HCT116 (cell line): ENCODE data around the gene TMEM119. TPM values are rescaled to one million over a fixed set of nuclear protein-coding genes. Genes with fewer than 3 reads are reported as not detected.
"Not testable (repeated sequence)": the region's sequence is repeated elsewhere in the genome, so short reads cannot be mapped to it uniquely, and the experiment has no call there.

Experiments
- ATAC-seq: fragments of 200-7000 bp; cut with Tn5 transposase; 2 replicates; pipeline ENCODE4 v1.9.1; 2020; ENCODE audit warnings: mild to moderate bottlenecking, moderate library complexity
- BruUV-seq: library from RNA; stranded (reverse); fragments of 400-500 nt; replicated peaks from 2 replicates; lab custom pipeline; 2021; lab: Mats Ljungman, UMichigan
- CTCF ChIA-PET: fragments of 300-600 bp; sonication (Branson Sonifier 250); formaldehyde crosslinking; loops from one replicate; lab custom pipeline; 2021; ENCODE audit warnings: antibody characterized with exemption; lab: Charles Lee
- POLR2A ChIA-PET: fragments of 300-600, 350-600 bp; sonication (Branson Sonifier 250); formaldehyde crosslinking; loops from one replicate; lab custom pipeline; 2021; ENCODE audit warnings: antibody characterized with exemption; lab: Charles Lee
- RAD21 ChIA-PET, 2 experiments: fragments of 300-600 bp; sonication (Branson Sonifier 250); formaldehyde crosslinking; loops; one replicate each; lab custom pipeline; 2023; ENCODE audit warnings: low total read pairs in 2 of 2; ENCODE audit not compliant: uncharacterized antibody in 2 of 2, unreplicated experiment in 2 of 2, low non-redundant PET in 1 of 2; lab: Charles Lee
- DNase-seq: peaks from one replicate; pipeline ENCODE4 v3.0.0-alpha.2; 2010; ENCODE audit warnings: low read depth, low spot score
- H2AFZ ChIP-seq: fragments of 200-600 bp; shearing (Covaris generic), sonication (generic); 2 replicates; pipeline ENCODE4 v1.6.1; 2017; ENCODE audit warnings: low read depth, mixed run types, mixed read lengths, antibody characterized with exemption, low read length; ENCODE audit not compliant: poor library complexity, severe bottlenecking
- H3K27ac ChIP-seq: 2 replicates; pipeline ENCODE4 v1.5.1; 2012; ENCODE audit warnings: low read depth, low read length
- H3K27me3 ChIP-seq: fragments of 200-600 bp; sonication (generic); 2 replicates; pipeline ENCODE4 v1.6.1; 2016; ENCODE audit warnings: mixed run types, low read length, mixed read lengths; ENCODE audit not compliant: insufficient read depth
- H3K36me3 ChIP-seq, 2 experiments: fragments of 200-500 bp in 1 of 2; fragments of 200-600 bp in 1 of 2; sonication (Bioruptor generic) in 1 of 2; sonication (generic) in 1 of 2; 2 replicates each; pipeline versions ENCODE4 v1.5.1 to v1.6.1; 2014 to 2016; ENCODE audit warnings: low read length in 2 of 2, inconsistent platforms in 1 of 2, mixed read lengths in 1 of 2, mixed run types in 1 of 2; ENCODE audit not compliant: insufficient read depth in 2 of 2, control insufficient read depth in 1 of 2
- H3K4me1 ChIP-seq, 2 experiments: fragments of 200-600 bp in 1 of 2; sonication (generic) in 1 of 2; 2 replicates each; pipeline versions ENCODE4 v1.5.1 to v1.6.1; 2012 to 2017; ENCODE audit warnings: low read length in 2 of 2, inconsistent platforms in 1 of 2, mild to moderate bottlenecking in 1 of 2, mixed read lengths in 1 of 2, mixed run types in 1 of 2, moderate library complexity in 1 of 2; ENCODE audit not compliant: insufficient read depth in 2 of 2, control insufficient read depth in 1 of 2
- H3K4me2 ChIP-seq: fragments of 200-600 bp; sonication (generic); 2 replicates; pipeline ENCODE4 v1.6.1; 2017; ENCODE audit warnings: mixed run types, low read length, mixed read lengths
- H3K4me3 ChIP-seq, 2 experiments: fragments of 200-600 bp in 1 of 2; sonication (generic) in 1 of 2; replicated peaks in 1 of 2; 2 replicates each; pipeline ENCODE4 v1.5.1; 2011 to 2016; ENCODE audit warnings: low read length in 2 of 2, control low read depth in 1 of 2, low read depth in 1 of 2, mild to moderate bottlenecking in 1 of 2, mixed read lengths in 1 of 2, mixed run types in 1 of 2
- H3K79me2 ChIP-seq: fragments of 200-600 bp; sonication (generic); 2 replicates; pipeline ENCODE4 v1.6.1; 2017; ENCODE audit warnings: mild to moderate bottlenecking, mixed run types, low read length, moderate library complexity, mixed read lengths; ENCODE audit not compliant: insufficient read depth
- H3K9ac ChIP-seq: fragments of 200-600 bp; sonication (generic); 2 replicates; pipeline ENCODE4 v1.6.1; 2016; ENCODE audit warnings: low read length, mixed read lengths
- H3K9me2 ChIP-seq: fragments of 200-600 bp; sonication (generic), shearing (Covaris generic); 2 replicates; pipeline ENCODE4 v1.6.1; 2017; ENCODE audit warnings: mixed run types, mild to moderate bottlenecking, moderate library complexity; ENCODE audit not compliant: insufficient read depth
- H3K9me3 ChIP-seq, 2 experiments: fragments of 200-500 bp in 1 of 2; fragments of 200-600 bp in 1 of 2; sonication (Bioruptor generic) in 1 of 2; sonication (generic) in 1 of 2; 2 replicates each; pipeline ENCODE4 v1.6.1; 2014 to 2017; ENCODE audit warnings: low read length in 2 of 2, mixed read lengths in 2 of 2, inconsistent platforms in 1 of 2, low read depth in 1 of 2, mild to moderate bottlenecking in 1 of 2, mixed run types in 1 of 2, moderate library complexity in 1 of 2; ENCODE audit not compliant: control insufficient read depth in 1 of 2, insufficient read depth in 1 of 2
- H4K20me1 ChIP-seq: fragments of 200-600 bp; sonication (generic), shearing (Covaris generic); 2 replicates; pipeline ENCODE4 v1.6.1; 2017; ENCODE audit warnings: mixed run types, mild to moderate bottlenecking, moderate library complexity; ENCODE audit not compliant: insufficient read depth
- CBX3 ChIP-seq: IDR thresholded peaks from 2 replicates; pipeline ENCODE4 v1.6.1; 2012; ENCODE audit warnings: low read depth
- ELF1 ChIP-seq: IDR thresholded peaks from 2 replicates; pipeline ENCODE4 v1.6.1; 2012; ENCODE audit warnings: low read depth, borderline replicate concordance
- FOSL1 ChIP-seq: IDR thresholded peaks from 2 replicates; pipeline ENCODE4 v1.6.1; 2012; ENCODE audit warnings: low read depth
- JUND ChIP-seq: IDR thresholded peaks from 2 replicates; pipeline ENCODE4 v1.6.1; 2012
- POLR2A ChIP-seq: IDR thresholded peaks from 2 replicates; pipeline ENCODE4 v1.7.0; 2011; ENCODE audit warnings: borderline replicate concordance; ENCODE audit not compliant: insufficient read depth, insufficient read length; ENCODE audit errors: extremely low read depth
- POLR2AphosphoS5 ChIP-seq: IDR thresholded peaks from 2 replicates; pipeline ENCODE4 v1.6.1; 2011; ENCODE audit warnings: mild to moderate bottlenecking, low read depth, low read length, moderate library complexity
- ZNF274 ChIP-seq: fragments of 200-500 bp; sonication (Bioruptor generic); IDR thresholded peaks from 2 replicates; pipeline ENCODE4 v1.6.1; 2014; ENCODE audit warnings: mild to moderate bottlenecking, low read depth, low read length, inconsistent platforms
- intact Hi-C: fragments of 100-400 bp; cut with micrococcal nuclease; formaldehyde crosslinking; loops from 2 replicates; pipeline ENCODE4 v1.10.0; 2022
- total RNA-seq: library from RNA; stranded (reverse); gene quantifications from one replicate; pipeline ENCODE4 v1.2.1, GENCODE V29; 2021; ENCODE audit not compliant: unreplicated experiment
- TF ChIP-seq, protein P1 (sequence below): IDR thresholded peaks from 2 replicates; pipeline ENCODE4 v1.6.1; 2012; ENCODE audit warnings: low read depth
- TF ChIP-seq, protein P2 (sequence below), 3 experiments: fragments of 200-600 bp in 1 of 3; sonication (generic) in 1 of 3; IDR thresholded peaks in 2 of 3; conservative IDR thresholded peaks in 1 of 3; 2 replicates each; pipeline ENCODE4 v1.5.1; 2012 to 2017; ENCODE audit warnings: low read depth in 2 of 3, low read length in 2 of 3, antibody characterized with exemption in 1 of 3, borderline replicate concordance in 1 of 3, control low read depth in 1 of 3, mild to moderate bottlenecking in 1 of 3, mixed read lengths in 1 of 3, mixed run types in 1 of 3, moderate library complexity in 1 of 3; ENCODE audit not compliant: insufficient read depth in 1 of 3

TMEM119 gene
- total RNA-seq, 1 experiment from 2014 or later: not detected

GRCh38 chr12:108633534-108634248 lies 35.8 kb upstream of the TMEM119 start, which contains the start of gene SELPLG (continued):
- TF ChIP-seq, protein P1, sequence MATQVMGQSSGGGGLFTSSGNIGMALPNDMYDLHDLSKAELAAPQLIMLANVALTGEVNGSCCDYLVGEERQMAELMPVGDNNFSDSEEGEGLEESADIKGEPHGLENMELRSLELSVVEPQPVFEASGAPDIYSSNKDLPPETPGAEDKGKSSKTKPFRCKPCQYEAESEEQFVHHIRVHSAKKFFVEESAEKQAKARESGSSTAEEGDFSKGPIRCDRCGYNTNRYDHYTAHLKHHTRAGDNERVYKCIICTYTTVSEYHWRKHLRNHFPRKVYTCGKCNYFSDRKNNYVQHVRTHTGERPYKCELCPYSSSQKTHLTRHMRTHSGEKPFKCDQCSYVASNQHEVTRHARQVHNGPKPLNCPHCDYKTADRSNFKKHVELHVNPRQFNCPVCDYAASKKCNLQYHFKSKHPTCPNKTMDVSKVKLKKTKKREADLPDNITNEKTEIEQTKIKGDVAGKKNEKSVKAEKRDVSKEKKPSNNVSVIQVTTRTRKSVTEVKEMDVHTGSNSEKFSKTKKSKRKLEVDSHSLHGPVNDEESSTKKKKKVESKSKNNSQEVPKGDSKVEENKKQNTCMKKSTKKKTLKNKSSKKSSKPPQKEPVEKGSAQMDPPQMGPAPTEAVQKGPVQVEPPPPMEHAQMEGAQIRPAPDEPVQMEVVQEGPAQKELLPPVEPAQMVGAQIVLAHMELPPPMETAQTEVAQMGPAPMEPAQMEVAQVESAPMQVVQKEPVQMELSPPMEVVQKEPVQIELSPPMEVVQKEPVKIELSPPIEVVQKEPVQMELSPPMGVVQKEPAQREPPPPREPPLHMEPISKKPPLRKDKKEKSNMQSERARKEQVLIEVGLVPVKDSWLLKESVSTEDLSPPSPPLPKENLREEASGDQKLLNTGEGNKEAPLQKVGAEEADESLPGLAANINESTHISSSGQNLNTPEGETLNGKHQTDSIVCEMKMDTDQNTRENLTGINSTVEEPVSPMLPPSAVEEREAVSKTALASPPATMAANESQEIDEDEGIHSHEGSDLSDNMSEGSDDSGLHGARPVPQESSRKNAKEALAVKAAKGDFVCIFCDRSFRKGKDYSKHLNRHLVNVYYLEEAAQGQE: no peak
- no peak for TF ChIP-seq POLR2A
- no peak for TF ChIP-seq JUND
- no peak for TF ChIP-seq FOSL1
- no peak for TF ChIP-seq POLR2AphosphoS5

- Histone ChIP-seq H4K20me1 (no peaks in the 10 kb centered on the region), H3K9me3 (no peaks in the 10 kb centered on the region), H3K9me2 (no peaks in the 10 kb centered on the region), H3K4me3 (no peak overlapping the region), H3K36me3 (no peaks in the 10 kb centered on the region)
- BruUV-seq: no TSS peak
- ATAC-seq: no peak
- CTCF ChIA-PET: no interaction called here
- intact Hi-C loops: no loop called here
- no peak for TF ChIP-seq ELF1
- no peak for TF ChIP-seq ZNF274
- no peak for TF ChIP-seq JUND
- TF ChIP-seq, protein P2, sequence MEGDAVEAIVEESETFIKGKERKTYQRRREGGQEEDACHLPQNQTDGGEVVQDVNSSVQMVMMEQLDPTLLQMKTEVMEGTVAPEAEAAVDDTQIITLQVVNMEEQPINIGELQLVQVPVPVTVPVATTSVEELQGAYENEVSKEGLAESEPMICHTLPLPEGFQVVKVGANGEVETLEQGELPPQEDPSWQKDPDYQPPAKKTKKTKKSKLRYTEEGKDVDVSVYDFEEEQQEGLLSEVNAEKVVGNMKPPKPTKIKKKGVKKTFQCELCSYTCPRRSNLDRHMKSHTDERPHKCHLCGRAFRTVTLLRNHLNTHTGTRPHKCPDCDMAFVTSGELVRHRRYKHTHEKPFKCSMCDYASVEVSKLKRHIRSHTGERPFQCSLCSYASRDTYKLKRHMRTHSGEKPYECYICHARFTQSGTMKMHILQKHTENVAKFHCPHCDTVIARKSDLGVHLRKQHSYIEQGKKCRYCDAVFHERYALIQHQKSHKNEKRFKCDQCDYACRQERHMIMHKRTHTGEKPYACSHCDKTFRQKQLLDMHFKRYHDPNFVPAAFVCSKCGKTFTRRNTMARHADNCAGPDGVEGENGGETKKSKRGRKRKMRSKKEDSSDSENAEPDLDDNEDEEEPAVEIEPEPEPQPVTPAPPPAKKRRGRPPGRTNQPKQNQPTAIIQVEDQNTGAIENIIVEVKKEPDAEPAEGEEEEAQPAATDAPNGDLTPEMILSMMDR (IDR thresholded peaks at IDR 0.05 in 2 of 3, conservative IDR thresholded peaks at IDR 0.05 in 1 of 3; ENCODE audit: borderline replicate concordance in 1 of 3, insufficient read depth in 1 of 3, low read depth in 2 of 3, low read length in 2 of 3): no peak
- TF ChIP-seq CBX3: no peak
- TF ChIP-seq FOSL1: no peak
- no peak for TF ChIP-seq POLR2AphosphoS5
- TF ChIP-seq, all 23 proteins: peak for 0
- no peak for DNase-seq
- H3K27me3 ChIP-seq: no peaks in the 10 kb centered on the region
- no peak overlapping the region for H3K4me2 ChIP-seq
- RAD21 ChIA-PET: no interaction called here
- H3K4me1 ChIP-seq: peaks cover 31 to 32% of the 10 kb centered on the region in 2 experiments
- H2AFZ ChIP-seq: no peak overlapping the region
- no peak overlapping the region for H3K27ac ChIP-seq
- H3K79me2 ChIP-seq: no peaks in the 10 kb centered on the region
- POLR2A ChIA-PET: no interaction called here
- H3K9ac ChIP-seq: no peak overlapping the region
Observed at GRCh38 chr12:108633081-108633533, 35.2 kb upstream of the TMEM119 start.

DNA sequence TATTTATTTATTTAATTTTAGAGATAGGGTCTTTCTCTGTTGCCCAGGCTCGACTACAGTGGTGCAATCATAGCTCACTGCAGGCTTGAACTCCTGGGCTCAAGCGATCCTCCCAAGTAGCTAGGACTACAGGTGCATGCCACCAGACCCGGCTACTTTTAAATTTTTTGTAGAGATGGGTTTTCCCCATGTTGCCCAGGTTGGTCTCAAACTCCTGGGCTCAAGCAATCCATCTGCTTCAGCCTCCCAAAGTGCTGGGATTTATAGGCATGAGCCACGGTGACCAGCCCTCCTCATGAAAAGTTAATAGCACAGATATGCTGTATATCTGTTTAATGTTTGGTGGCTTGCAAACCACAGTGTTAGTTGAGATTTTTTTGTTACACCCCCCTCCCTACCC lies 33.4 kb upstream of the TMEM119 start:
- H3K27me3 ChIP-seq, ATAC-seq, H3K4me2 ChIP-seq, BruUV-seq, CTCF ChIA-PET, H3K36me3 ChIP-seq, H3K79me2 ChIP-seq, DNase-seq, intact Hi-C loops, H2AFZ ChIP-seq, H3K9ac ChIP-seq, H4K20me1 ChIP-seq, H3K9me2 ChIP-seq, RAD21 ChIA-PET, H3K4me3 ChIP-seq, H3K9me3 ChIP-seq, H3K27ac ChIP-seq: not testable (repeated sequence)
- H3K4me1 ChIP-seq: peaks cover 33% of the 10 kb centered on the region in 2 experiments
- POLR2A ChIA-PET: interaction anchor here (0.6 kb wide), 1 partner anchor 12 kb away, joined by 3 read pairs; no protein-coding TSS in a partner anchor
